ENCODE results near the gene PHLDB2. TPM values are rescaled to one million over a fixed set of nuclear protein-coding genes. Genes with fewer than 3 reads are reported as not detected.

PHLDB2 gene
- total RNA-seq, 1 donor from 2014 or later, result 170 TPM

DNA sequence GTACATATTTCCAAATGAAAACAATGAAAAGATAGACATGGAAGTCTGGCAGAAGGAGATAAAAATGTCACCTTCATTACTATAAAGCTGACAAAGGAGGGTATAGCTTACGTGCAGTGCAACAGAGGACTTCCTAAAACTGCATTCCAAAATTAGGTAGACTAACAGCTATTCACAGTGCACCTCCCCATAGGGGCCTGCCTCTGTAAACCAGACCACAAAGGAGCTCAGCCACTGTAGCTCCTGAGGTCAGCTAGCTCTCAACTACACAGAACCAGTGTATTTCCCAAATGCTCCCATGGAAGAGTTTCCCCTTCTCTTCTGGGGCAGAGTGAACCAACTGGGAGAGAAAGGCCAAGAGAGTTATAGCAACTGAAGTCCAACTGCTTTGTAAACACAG is 31.2 kb upstream of the PHLDB2 start:
- H3K27ac ChIP-seq (ENCODE audit: low read depth, low read length), result no peak overlapping the region
- no peaks in the 10 kb centered on the region for H3K27me3 ChIP-seq (ENCODE audit: insufficient read depth, low read length)
- Mint-ChIP-seq H3K4me3 (ENCODE audit: unreplicated experiment) (no peak overlapping the region), H3K9me3 (ENCODE audit: unreplicated experiment) (no peaks in the 10 kb centered on the region), H3K36me3 (ENCODE audit: low read depth, unreplicated experiment) (no peaks in the 10 kb centered on the region), H3K27me3 (ENCODE audit: low read depth, unreplicated experiment) (no peaks in the 10 kb centered on the region), H3K27ac (ENCODE audit: unreplicated experiment) (no peak overlapping the region), H3K4me1 (ENCODE audit: low read depth, unreplicated experiment) (peaks cover 25% of the 10 kb centered on the region)
- no peak overlapping the region for H3K9ac ChIP-seq (ENCODE audit: low read length)
- no peaks in the 10 kb centered on the region for H3K36me3 ChIP-seq (ENCODE audit: insufficient read depth, low read length)
- peaks cover 2% of the 10 kb centered on the region for H3K4me1 ChIP-seq (ENCODE audit: insufficient read depth, low read length)
- no peak for FAIRE-seq
- H4K20me1 ChIP-seq (ENCODE audit: insufficient read depth, low read length), result no peaks in the 10 kb centered on the region
- no peak overlapping the region for H3K4me2 ChIP-seq (ENCODE audit: low read length)
- no peak overlapping the region for H3K4me3 ChIP-seq (ENCODE audit: insufficient read depth, low read depth, low read length)
- H3K9me3 ChIP-seq (ENCODE audit: insufficient read depth, low read depth, low read length), result no peaks in the 10 kb centered on the region
- H2AFZ ChIP-seq (ENCODE audit: low read depth, low read length), result no peak overlapping the region
- TF ChIP-seq, protein P1, sequence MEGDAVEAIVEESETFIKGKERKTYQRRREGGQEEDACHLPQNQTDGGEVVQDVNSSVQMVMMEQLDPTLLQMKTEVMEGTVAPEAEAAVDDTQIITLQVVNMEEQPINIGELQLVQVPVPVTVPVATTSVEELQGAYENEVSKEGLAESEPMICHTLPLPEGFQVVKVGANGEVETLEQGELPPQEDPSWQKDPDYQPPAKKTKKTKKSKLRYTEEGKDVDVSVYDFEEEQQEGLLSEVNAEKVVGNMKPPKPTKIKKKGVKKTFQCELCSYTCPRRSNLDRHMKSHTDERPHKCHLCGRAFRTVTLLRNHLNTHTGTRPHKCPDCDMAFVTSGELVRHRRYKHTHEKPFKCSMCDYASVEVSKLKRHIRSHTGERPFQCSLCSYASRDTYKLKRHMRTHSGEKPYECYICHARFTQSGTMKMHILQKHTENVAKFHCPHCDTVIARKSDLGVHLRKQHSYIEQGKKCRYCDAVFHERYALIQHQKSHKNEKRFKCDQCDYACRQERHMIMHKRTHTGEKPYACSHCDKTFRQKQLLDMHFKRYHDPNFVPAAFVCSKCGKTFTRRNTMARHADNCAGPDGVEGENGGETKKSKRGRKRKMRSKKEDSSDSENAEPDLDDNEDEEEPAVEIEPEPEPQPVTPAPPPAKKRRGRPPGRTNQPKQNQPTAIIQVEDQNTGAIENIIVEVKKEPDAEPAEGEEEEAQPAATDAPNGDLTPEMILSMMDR (IDR thresholded peaks at IDR 0.05; ENCODE audit: insufficient read depth, low read depth, low read length), result no peak
- no peak for TF ChIP-seq EZH2 (IDR thresholded peaks at IDR 0.05; ENCODE audit: insufficient read depth, low read length)
- no peak for DNase-seq (ENCODE audit: low read depth)
- no peaks in the 10 kb centered on the region for H3K79me2 ChIP-seq (ENCODE audit: insufficient read depth, low read length)

DNA sequence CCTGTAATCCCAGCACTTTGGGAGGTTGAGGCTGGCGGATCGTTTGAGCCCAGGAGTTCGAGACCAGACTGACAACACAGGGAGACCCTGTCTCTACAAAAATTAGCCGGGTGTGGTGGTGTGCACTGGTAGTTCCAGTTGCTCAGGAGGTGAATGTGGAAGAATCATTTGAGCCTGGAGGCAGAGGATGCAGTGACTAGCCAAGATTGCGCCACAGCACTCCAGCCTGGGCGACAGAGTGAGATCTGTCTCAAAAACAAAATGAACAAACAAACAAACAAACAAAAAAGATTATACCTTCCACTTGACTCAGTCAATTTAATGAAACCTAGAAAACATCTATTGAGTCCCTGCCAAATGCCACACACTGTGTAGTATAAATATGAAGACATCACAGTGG is 30.5 kb upstream of the PHLDB2 start:
- Histone ChIP-seq H3K9me3 (ENCODE audit: insufficient read depth, low read depth, low read length) (no peaks in the 10 kb centered on the region), H4K20me1 (ENCODE audit: insufficient read depth, low read length) (no peaks in the 10 kb centered on the region), H3K4me3 (ENCODE audit: insufficient read depth, low read depth, low read length) (no peak overlapping the region), H3K27ac (ENCODE audit: low read depth, low read length) (no peak overlapping the region), H3K4me2 (ENCODE audit: low read length) (no peak overlapping the region), H3K27me3 (ENCODE audit: insufficient read depth, low read length) (no peaks in the 10 kb centered on the region), H3K36me3 (ENCODE audit: insufficient read depth, low read length) (no peaks in the 10 kb centered on the region), H3K9ac (ENCODE audit: low read length) (no peak overlapping the region), H3K4me1 (ENCODE audit: insufficient read depth, low read length) (peaks cover 2% of the 10 kb centered on the region), H2AFZ (ENCODE audit: low read depth, low read length) (no peak overlapping the region), H3K79me2 (ENCODE audit: insufficient read depth, low read length) (no peaks in the 10 kb centered on the region)
- Mint-ChIP-seq H3K9me3 (ENCODE audit: unreplicated experiment) (no peaks in the 10 kb centered on the region), H3K27ac (ENCODE audit: unreplicated experiment) (no peak overlapping the region), H3K27me3 (ENCODE audit: low read depth, unreplicated experiment) (no peaks in the 10 kb centered on the region), H3K4me1 (ENCODE audit: low read depth, unreplicated experiment) (peaks cover 20% of the 10 kb centered on the region), H3K36me3 (ENCODE audit: low read depth, unreplicated experiment) (no peaks in the 10 kb centered on the region), H3K4me3 (ENCODE audit: unreplicated experiment) (no peak overlapping the region)
- no peak for FAIRE-seq
- no peak for TF ChIP-seq EZH2 (IDR thresholded peaks at IDR 0.05; ENCODE audit: insufficient read depth, low read length)
- no peak for DNase-seq (ENCODE audit: low read depth)

DNA sequence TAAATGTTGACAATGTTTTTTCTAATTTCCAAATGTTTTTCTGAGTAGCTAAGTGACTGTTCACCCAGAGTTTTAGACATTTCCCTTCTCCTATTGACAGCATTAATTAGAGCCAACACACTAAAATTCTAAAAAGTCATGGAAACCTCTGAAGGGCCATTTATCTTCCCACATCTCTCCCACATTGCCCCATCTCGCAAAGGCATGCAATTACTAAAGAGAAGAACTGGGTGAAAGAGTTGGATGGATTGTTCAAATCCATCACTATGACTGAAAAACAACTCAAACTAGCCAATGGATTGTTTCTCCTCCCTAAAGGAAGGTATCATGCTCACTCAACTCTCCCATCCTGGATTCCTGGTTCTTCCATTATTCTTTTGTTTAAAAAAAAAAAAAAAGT is 30.0 kb upstream of the PHLDB2 start:
- FAIRE-seq (no peak), DNase-seq (ENCODE audit: low read depth) (peak; percentile 16)
- H3K4me3 ChIP-seq (ENCODE audit: insufficient read depth, low read depth, low read length), result no peak overlapping the region
- no peaks in the 10 kb centered on the region for H3K9me3 ChIP-seq (ENCODE audit: insufficient read depth, low read depth, low read length)
- TF ChIP-seq, protein P1 (IDR thresholded peaks at IDR 0.05; ENCODE audit: insufficient read depth, low read depth, low read length), result no peak
- no peak for TF ChIP-seq EZH2 (IDR thresholded peaks at IDR 0.05; ENCODE audit: insufficient read depth, low read length)
- no peak overlapping the region for H3K9ac ChIP-seq (ENCODE audit: low read length)
- Mint-ChIP-seq H3K27me3 (ENCODE audit: low read depth, unreplicated experiment) (no peaks in the 10 kb centered on the region), H3K4me1 (ENCODE audit: low read depth, unreplicated experiment) (peaks cover 15% of the 10 kb centered on the region), H3K9me3 (ENCODE audit: unreplicated experiment) (no peaks in the 10 kb centered on the region), H3K27ac (ENCODE audit: unreplicated experiment) (no peak overlapping the region), H3K4me3 (ENCODE audit: unreplicated experiment) (no peak overlapping the region), H3K36me3 (ENCODE audit: low read depth, unreplicated experiment) (no peaks in the 10 kb centered on the region)
- H4K20me1 ChIP-seq (ENCODE audit: insufficient read depth, low read length), result no peaks in the 10 kb centered on the region
- no peak overlapping the region for H2AFZ ChIP-seq (ENCODE audit: low read depth, low read length)
- no peaks in the 10 kb centered on the region for H3K79me2 ChIP-seq (ENCODE audit: insufficient read depth, low read length)
- H3K4me1 ChIP-seq (ENCODE audit: insufficient read depth, low read length), result peaks cover 2% of the 10 kb centered on the region
- H3K27ac ChIP-seq (ENCODE audit: low read depth, low read length), result no peak overlapping the region
- no peaks in the 10 kb centered on the region for H3K27me3 ChIP-seq (ENCODE audit: insufficient read depth, low read length)
- H3K4me2 ChIP-seq (ENCODE audit: low read length), result no peak overlapping the region
- no peaks in the 10 kb centered on the region for H3K36me3 ChIP-seq (ENCODE audit: insufficient read depth, low read length)
